AG10803 (cell line): Measurements from ENCODE around the gene SLC26A8.
"Not testable (repeated sequence)": the region's sequence is repeated elsewhere in the genome, so short reads cannot be mapped to it uniquely, and the experiment has no call there.

Source experiments
- DNase-seq: peaks from one replicate; pipeline ENCODE4 v3.0.0; 2010; ENCODE audit warnings: low read depth
- H3K4me3 ChIP-seq: 2 replicates; pipeline ENCODE4 v1.5.1; 2011; ENCODE audit warnings: mild to moderate bottlenecking, low read length, control low read depth
- TF ChIP-seq, protein P1 (sequence below): conservative IDR thresholded peaks from 2 replicates; pipeline ENCODE4 v1.5.1; 2011; ENCODE audit warnings: mild to moderate bottlenecking, low read length, control low read depth, inconsistent platforms

SLC26A8 gene

GRCh38 chr6:36038120-36038876 is 13.9 kb upstream of the SLC26A8 start:
- TF ChIP-seq, protein P1, sequence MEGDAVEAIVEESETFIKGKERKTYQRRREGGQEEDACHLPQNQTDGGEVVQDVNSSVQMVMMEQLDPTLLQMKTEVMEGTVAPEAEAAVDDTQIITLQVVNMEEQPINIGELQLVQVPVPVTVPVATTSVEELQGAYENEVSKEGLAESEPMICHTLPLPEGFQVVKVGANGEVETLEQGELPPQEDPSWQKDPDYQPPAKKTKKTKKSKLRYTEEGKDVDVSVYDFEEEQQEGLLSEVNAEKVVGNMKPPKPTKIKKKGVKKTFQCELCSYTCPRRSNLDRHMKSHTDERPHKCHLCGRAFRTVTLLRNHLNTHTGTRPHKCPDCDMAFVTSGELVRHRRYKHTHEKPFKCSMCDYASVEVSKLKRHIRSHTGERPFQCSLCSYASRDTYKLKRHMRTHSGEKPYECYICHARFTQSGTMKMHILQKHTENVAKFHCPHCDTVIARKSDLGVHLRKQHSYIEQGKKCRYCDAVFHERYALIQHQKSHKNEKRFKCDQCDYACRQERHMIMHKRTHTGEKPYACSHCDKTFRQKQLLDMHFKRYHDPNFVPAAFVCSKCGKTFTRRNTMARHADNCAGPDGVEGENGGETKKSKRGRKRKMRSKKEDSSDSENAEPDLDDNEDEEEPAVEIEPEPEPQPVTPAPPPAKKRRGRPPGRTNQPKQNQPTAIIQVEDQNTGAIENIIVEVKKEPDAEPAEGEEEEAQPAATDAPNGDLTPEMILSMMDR, result no peak
- no peak overlapping the region for H3K4me3 ChIP-seq
- DNase-seq, result no peak

GRCh38 chr6:36035225-36035624 is 10.8 kb upstream of the SLC26A8 start:
- TF ChIP-seq, protein P1, result no peak
- DNase-seq, result no peak
- H3K4me3 ChIP-seq, result no peak overlapping the region

DNA sequence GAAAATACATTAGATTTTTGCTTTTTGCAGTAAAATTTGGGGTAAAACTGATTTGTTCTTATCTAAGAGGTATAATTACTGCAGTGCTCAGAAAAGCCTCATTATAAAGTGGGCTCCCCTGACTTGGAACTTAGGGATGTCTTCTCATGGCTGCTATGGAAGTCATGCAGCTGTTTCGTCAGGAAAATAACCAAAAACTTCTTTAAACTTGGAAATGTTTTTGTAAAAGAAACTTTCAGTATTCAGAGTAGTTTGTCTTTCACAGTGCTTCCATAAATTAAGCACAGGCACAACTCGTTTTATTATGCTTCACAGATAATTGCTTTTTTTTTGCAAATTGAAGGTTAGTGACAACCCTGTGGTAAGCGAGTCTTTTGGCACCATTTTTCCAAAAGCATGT is 10.0 kb upstream of the SLC26A8 start:
- no peak overlapping the region for H3K4me3 ChIP-seq
- TF ChIP-seq, protein P1, result no peak
- DNase-seq, result no peak

DNA sequence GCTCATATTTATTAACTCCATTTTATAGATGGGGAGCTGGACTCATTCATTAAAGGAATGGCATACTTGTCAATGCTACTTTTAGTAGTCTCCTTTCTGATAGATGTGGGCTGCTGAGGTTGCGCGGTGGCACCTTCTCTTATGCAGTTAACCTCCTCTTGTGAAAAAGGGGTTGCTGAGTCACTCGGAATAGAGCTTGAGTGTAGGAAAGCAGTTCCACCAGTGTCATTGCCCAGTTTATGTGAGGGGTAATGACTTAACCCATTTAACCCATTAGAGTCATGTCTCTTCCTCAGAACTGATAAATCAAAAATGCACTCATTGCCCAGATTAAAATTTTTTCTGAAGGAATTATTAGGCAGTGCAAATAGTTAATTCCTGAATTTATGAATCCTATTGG is 9.5 kb upstream of the SLC26A8 start:
- DNase-seq, result no peak
- TF ChIP-seq, protein P1, result no peak
- H3K4me3 ChIP-seq, result no peak overlapping the region

DNA sequence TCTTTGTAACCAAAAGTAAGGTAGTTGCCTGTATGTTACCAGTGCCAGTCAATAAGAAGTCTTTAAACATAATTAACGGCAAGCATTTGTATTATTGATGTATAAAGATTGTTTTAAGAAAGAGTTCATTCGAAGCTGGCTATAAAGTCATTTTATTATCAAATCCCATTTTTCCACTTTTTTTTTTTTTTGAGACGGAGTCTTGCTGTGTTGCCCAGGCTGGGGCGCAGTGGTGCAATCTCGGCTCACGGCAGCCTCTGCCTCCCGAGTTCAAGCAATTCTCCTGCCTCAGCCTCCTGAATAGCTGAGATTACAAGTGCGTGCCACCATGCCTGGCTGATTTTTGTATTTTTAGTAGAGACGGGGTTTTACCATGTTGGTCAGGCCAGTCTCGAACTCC is 8.7 kb upstream of the SLC26A8 start:
- DNase-seq, H3K4me3 ChIP-seq: not testable (repeated sequence)

DNA sequence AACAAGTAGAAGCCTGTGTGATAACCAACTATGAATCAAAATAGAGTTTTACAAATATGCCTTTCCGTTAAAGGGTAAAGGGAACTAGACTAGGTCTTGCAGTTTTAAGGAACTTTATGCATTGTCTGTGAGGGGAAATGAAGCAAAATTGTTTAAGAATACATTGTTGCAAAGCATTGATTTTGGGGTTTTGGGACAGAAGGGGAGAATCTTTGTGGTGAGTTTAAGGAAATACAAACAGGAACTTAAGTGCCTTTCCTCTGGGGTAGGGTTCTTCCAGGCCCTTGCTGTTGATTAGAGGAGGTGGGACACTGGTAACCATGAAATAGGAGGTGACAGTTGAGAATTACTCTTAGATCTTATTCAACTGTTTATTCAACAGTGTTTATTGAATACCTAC is 7.8 kb upstream of the SLC26A8 start:
- H3K4me3 ChIP-seq, result no peak overlapping the region
- TF ChIP-seq, protein P1, result no peak
- DNase-seq, result no peak

DNA sequence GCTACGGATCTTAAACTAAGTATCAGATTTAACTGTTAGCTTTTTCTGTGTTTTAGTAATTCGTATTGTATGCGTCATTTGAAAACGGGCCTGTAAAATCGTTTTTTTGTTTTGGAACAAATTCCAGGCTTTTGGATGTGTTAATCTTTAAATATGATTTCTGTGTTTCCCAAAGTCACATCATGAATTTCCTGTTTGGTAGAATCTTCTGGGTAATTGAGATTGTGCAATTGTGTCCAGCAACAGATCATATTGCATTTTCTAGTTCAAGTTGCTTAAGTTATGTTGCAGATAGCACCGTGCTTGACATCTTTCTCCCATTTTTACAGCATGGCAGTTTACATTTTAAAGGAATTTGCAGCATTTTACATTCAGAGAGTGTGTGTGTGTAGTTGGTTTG is 5.0 kb upstream of the SLC26A8 start:
- TF ChIP-seq, protein P1, result no peak
- H3K4me3 ChIP-seq, result peak overlapping the region; percentile 100
- DNase-seq, result peak; percentile 86
